ENCODE results near the gene PABPC1L. TPM values are rescaled to one million over a fixed set of nuclear protein-coding genes. Genes with fewer than 3 reads are reported as not detected.

The PABPC1L gene
- total and polyA plus RNA-seq, 2 of the 13 experiments (the other 11 are each of a cell fraction or from before 2014, with no cell fraction given) = 30.8 to 252 TPM

DNA sequence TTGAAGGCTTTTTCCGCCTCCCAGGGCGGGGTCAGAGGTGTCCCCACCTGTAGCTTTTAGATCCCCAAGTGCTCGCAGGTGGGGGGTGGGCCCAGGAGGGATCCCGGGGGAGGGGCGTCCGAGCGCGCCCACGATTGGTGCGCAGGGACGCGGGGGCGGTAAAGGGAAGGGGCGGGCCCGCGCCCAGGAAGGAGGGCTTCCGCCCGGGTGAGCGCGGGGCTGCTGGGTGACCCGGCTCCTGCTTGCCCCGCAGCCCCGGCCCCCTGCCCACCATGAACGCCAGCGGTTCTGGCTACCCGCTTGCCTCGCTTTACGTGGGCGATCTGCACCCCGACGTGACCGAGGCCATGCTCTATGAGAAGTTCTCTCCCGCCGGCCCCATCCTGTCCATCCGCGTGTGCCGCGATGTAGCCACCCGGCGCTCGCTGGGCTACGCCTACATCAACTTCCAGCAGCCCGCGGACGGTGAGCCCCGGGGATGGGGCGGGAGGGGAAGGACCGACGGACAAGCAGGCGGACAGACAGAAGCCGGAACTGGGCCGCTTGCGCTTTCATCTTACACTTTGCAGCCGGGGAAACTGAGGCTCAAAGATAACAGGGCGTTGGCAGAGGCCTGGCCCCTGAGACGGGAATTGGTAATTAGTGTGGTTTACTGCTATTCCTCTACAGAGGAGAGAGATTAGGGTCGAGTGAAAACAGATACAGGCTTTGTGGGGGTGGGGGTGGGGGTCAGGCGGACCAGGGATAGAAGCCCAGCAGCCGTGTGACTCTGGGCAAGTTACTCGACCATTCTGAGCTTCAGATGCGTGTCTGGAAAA is at the start of gene PABPC1L (continued):
- TF ChIP-seq TBX2 (CRISPR knock-in tag; IDR thresholded peaks at IDR 0.05; ENCODE audit: borderline replicate concordance) (peak; percentile 41), NR1H2 (CRISPR knock-in tag; IDR thresholded peaks at IDR 0.05; ENCODE audit: borderline replicate concordance, low read depth) (no peak), TOPORS (CRISPR knock-in tag; IDR thresholded peaks at IDR 0.05) (peak; percentile 35; the same call in 1 of the 2 replicates), RNF2 (conservative IDR thresholded peaks at IDR 0.05; ENCODE audit: low read depth) (no peak), THYN1 (CRISPR knock-in tag; IDR thresholded peaks at IDR 0.05; ENCODE audit: borderline replicate concordance, low read depth) (no peak), REXO4 (CRISPR knock-in tag; IDR thresholded peaks at IDR 0.05; ENCODE audit: borderline replicate concordance) (no peak), PCBP1 (IDR thresholded peaks at IDR 0.05; ENCODE audit: borderline replicate concordance, low read depth, low read length) (peak; percentile 82; the same call in 1 of the 2 replicates), ZNF121 (CRISPR knock-in tag; IDR thresholded peaks at IDR 0.05) (peak; percentile 64; the same call in 1 of the 2 replicates), KAT2B (IDR thresholded peaks at IDR 0.05; ENCODE audit: borderline replicate concordance, low read depth, low read length) (no peak), ZNF343 (CRISPR knock-in tag; IDR thresholded peaks at IDR 0.05) (peak; percentile 64), ZNF746 (CRISPR knock-in tag; IDR thresholded peaks at IDR 0.05) (0 out of 2 replicates have a peak, but pooled peaks have one; percentile 78), NBN (conservative IDR thresholded peaks at IDR 0.05) (no peak), ZNF512 (CRISPR knock-in tag; IDR thresholded peaks at IDR 0.05) (no peak), ZNF781 (CRISPR knock-in tag; IDR thresholded peaks at IDR 0.05; ENCODE audit: borderline replicate concordance, not compliant biosample characterization) (peak; percentile 39), CBX5 (CRISPR knock-in tag; IDR thresholded peaks at IDR 0.05; ENCODE audit: borderline replicate concordance) (peak; percentile 93; the same call in 1 of the 2 replicates), ZNF501 (CRISPR knock-in tag; IDR thresholded peaks at IDR 0.05) (peak; percentile 52; the same call in 1 of the 2 replicates), SKIL (CRISPR knock-in tag; IDR thresholded peaks at IDR 0.05; ENCODE audit: borderline replicate concordance) (peak; percentile 46; the same call in 1 of the 2 replicates), ZSCAN29 (CRISPR knock-in tag; conservative IDR thresholded peaks at IDR 0.05) (no peak; the same call in 1 of the 2 replicates), MXD1 (CRISPR knock-in tag; IDR thresholded peaks at IDR 0.05) (peak; percentile 95)
- TF ChIP-seq, protein P1, sequence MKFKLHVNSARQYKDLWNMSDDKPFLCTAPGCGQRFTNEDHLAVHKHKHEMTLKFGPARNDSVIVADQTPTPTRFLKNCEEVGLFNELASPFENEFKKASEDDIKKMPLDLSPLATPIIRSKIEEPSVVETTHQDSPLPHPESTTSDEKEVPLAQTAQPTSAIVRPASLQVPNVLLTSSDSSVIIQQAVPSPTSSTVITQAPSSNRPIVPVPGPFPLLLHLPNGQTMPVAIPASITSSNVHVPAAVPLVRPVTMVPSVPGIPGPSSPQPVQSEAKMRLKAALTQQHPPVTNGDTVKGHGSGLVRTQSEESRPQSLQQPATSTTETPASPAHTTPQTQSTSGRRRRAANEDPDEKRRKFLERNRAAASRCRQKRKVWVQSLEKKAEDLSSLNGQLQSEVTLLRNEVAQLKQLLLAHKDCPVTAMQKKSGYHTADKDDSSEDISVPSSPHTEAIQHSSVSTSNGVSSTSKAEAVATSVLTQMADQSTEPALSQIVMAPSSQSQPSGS (CRISPR knock-in tag; IDR thresholded peaks at IDR 0.05) = peak; percentile 44; the same call in 1 of the 2 replicates
- TF ChIP-seq, protein P2, sequence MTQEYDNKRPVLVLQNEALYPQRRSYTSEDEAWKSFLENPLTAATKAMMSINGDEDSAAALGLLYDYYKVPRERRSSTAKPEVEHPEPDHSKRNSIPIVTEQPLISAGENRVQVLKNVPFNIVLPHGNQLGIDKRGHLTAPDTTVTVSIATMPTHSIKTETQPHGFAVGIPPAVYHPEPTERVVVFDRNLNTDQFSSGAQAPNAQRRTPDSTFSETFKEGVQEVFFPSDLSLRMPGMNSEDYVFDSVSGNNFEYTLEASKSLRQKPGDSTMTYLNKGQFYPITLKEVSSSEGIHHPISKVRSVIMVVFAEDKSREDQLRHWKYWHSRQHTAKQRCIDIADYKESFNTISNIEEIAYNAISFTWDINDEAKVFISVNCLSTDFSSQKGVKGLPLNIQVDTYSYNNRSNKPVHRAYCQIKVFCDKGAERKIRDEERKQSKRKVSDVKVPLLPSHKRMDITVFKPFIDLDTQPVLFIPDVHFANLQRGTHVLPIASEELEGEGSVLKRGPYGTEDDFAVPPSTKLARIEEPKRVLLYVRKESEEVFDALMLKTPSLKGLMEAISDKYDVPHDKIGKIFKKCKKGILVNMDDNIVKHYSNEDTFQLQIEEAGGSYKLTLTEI (CRISPR knock-in tag; conservative IDR thresholded peaks at IDR 0.05) = no peak

All from HepG2 (cell line).